Right lobe of liver (tissue), 6 donors: ENCODE measurements around the gene MAMSTR. TPM values are rescaled to one million over a fixed set of nuclear protein-coding genes. Genes with fewer than 3 reads are reported as not detected.

Source experiments
- ATAC-seq, 4 donors: fragments of 200-7000 bp; cut with Tn5 transposase; one replicate each; pipeline ENCODE4 v1.9.1; 2020; ENCODE audit warnings: mild to moderate bottlenecking in 4 of 4, moderate library complexity in 4 of 4
- DNase-seq, 3 donors: peaks; one replicate each; pipeline ENCODE4 v3.0.0-alpha.2; 2020
- H3K27ac ChIP-seq, 3 donors: fragments of 200-600 bp; one replicate each; pipeline ENCODE4 v1.8.0; 2022
- H3K27me3 ChIP-seq, 2 donors: fragments of 200-600 bp; one replicate each; pipeline ENCODE4 v1.8.0; 2022
- H3K36me3 ChIP-seq, 4 donors: fragments of 200-600 bp; sonication (generic) in 1 of 4; one replicate each; pipeline versions ENCODE4 v1.5.1 to v1.8.0; 2017 to 2022; ENCODE audit warnings: control low read depth in 1 of 4
- H3K4me1 ChIP-seq, 4 donors: fragments of 200-600 bp; sonication (generic) in 1 of 4; one replicate each; pipeline versions ENCODE4 v1.5.1 to v1.8.0; 2017 to 2022; ENCODE audit warnings: control low read depth in 1 of 4
- H3K4me3 ChIP-seq, 3 donors: fragments of 200-600 bp; one replicate each; pipeline ENCODE4 v1.8.0; 2022
- H3K9me3 ChIP-seq, 4 donors: fragments of 200-600 bp; sonication (generic) in 1 of 4; one replicate each; pipeline versions ENCODE4 v1.5.1 to v1.8.0; 2017 to 2022; ENCODE audit warnings: control low read depth in 1 of 4
- POLR2A ChIP-seq: fragments of 450-650 bp; IDR thresholded peaks from one replicate; pipeline ENCODE4 v1.6.1; 2017; ENCODE audit warnings: antibody characterized with exemption, mild to moderate bottlenecking
- WGBS: methylation state at CpG from one replicate; pipeline ENCODE4 v1.1.6; 2018; ENCODE audit warnings: low coverage, low lambda C conversion rate; ENCODE audit not compliant: insufficient coverage; ENCODE audit errors: missing lambda C conversion rate; 5-methylcytosine and 5-hydroxymethylcytosine counted together
- intact Hi-C, 2 donors: fragments of 100-400 bp; cut with DNase I; formaldehyde crosslinking; loops; one replicate each; pipeline versions ENCODE4 v1.11.2 to v1.14.1; 2022
- total RNA-seq, 6 experiments: library from RNA; depleted of rRNA in 2 of 6; stranded (reverse); fragments of >200 nt in 2 of 6; fragmentation: NEBNext Ultra II Directional in 3 of 6; extraction: Animal tissue kit (Norgen Biotek cat#: 25700) in 3 of 6; gene quantifications; one replicate each; pipeline versions ENCODE4 v1.1.0 to v1.2.4, GENCODE V29; 2016 to 2023
- TF ChIP-seq, protein P1 (sequence below), 4 donors: fragments of 200-600 bp in 3 of 4; fragments of 450-650 bp in 1 of 4; IDR thresholded peaks; one replicate each; pipeline versions ENCODE4 v1.5.1 to v1.8.0; 2016 to 2022; ENCODE audit warnings: antibody characterized with exemption in 4 of 4, mild to moderate bottlenecking in 2 of 4
- donor health status: DM: no; HTN: yes; CAD: no.
- donor health status: DM: no; HTN: no; CAD: no.
- donor health status: DM: no; HTN: no; CAD: no.
- donor health status: DM: no; HTN: yes; CAD: no.
- donor health status: DM: no; HTN: yes; CAD: no.

MAMSTR gene
- total RNA-seq, 6 experiments from 2014 or later = 0.22 to 0.37 (median 0.24) TPM; not detected in 1

DNA sequence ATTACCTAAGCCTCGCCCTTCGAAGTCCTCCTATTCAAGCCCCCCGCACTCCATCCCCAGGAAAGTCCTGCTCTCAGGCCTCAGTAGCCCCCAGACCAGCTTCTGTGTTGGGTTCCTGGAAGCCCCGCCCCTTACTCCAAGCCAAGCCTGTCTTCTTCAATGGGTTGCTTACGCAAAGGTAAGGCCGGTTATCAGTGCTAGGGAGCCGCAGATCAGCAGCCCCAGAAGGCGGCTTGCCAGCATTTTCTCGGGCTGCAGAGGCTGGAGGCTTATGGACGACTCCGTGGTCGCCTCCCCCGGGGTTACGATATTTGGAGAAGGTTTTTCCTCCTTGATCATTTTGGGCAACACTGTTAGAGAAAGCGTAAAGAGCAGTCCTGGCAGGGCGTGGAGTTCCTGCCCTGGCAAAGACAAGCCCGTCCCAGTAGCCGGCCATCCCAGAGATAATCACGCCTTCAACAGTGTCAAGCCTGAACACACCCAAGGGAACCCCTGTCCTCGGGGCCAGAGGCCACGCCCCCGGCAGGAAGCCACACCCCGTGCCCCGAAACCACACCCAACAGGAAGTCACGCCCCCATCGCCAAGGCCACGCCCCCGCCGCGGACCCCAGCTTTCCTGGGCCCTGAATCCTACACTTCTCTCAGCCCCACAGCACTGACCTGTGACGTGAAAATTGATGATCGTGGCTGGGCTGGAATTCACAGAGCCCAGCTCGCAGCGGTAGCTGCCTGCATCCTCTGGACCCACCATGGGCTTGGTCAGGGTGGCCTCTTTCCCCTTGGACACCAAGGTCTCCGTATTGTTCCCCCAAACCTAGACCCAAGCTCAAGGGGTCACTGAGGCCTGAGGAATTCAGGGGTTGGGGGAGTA, 21.8 kb upstream of the MAMSTR start:
- peak in 2 of 4 donors; percentile 10 to 13 for ATAC-seq
- Histone ChIP-seq H3K4me3 (no peak overlapping the region), H3K27ac (peak overlapping the region in 2 of 3 donors; percentile 6 to 65), H3K27me3 (no peaks in the 10 kb centered on the region), H3K36me3 (no peaks in the 10 kb centered on the region), H3K9me3 (no peaks in the 10 kb centered on the region), H3K4me1 (peaks cover 0 to 5% (median 0%) of the 10 kb centered on the region in 4 donors)
- DNase-seq = peak in 1 of 3 donors; percentile 68
- 33% methylated on average over 22 of the region's 35 CpGs for WGBS
- TF ChIP-seq POLR2A = no peak
- TF ChIP-seq, protein P1, sequence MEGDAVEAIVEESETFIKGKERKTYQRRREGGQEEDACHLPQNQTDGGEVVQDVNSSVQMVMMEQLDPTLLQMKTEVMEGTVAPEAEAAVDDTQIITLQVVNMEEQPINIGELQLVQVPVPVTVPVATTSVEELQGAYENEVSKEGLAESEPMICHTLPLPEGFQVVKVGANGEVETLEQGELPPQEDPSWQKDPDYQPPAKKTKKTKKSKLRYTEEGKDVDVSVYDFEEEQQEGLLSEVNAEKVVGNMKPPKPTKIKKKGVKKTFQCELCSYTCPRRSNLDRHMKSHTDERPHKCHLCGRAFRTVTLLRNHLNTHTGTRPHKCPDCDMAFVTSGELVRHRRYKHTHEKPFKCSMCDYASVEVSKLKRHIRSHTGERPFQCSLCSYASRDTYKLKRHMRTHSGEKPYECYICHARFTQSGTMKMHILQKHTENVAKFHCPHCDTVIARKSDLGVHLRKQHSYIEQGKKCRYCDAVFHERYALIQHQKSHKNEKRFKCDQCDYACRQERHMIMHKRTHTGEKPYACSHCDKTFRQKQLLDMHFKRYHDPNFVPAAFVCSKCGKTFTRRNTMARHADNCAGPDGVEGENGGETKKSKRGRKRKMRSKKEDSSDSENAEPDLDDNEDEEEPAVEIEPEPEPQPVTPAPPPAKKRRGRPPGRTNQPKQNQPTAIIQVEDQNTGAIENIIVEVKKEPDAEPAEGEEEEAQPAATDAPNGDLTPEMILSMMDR (IDR thresholded peaks at IDR 0.05) = no peak
- intact Hi-C loops = no loop called here

DNA sequence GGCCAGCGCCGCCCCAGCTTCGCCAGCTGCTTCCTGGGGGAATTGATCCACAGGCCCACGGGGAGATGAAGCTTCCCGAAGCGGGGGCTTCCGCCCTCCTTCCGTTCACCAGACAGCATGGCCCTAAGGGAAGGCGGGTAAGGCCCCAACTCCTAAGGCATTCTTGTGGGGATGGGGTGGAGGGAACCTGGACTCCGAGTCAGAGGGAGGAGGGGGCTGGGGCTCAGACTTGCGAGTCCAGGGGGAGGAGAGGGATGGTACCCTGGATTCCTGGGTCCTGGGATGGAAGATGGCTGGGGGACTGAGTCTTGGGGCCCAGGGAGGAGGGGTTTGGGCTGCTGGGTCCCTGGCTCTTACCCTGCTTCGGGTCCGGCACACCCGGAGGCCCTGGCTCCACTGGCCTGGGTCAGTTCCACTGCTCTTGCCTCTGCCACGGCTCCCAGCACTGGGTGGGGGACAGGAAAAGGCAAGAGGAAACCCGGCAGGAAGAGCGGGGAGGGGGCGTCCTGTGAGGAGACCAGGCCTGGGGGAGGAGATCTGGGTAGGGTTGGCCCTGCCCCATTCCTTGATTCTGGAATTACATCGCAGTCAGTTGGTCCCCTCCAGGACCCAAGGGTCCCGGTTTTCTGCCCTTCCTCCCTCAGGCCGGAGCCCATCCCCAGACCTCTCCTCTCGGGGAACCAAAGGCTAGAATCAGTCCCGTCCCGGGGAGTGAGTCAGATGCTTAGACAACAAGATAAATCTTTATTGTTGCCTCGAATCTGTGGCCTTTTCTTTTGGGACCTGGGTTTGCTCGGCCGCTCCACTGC, 20.8 kb upstream of the MAMSTR start, which contains the start of gene RASIP1:
Gene RASIP1 (minus strand): TSS at position 447 of the 809 bp plus-strand sequence. CDS start 328 bp downstream, at position 119.
- Histone ChIP-seq H3K27me3 (no peaks in the 10 kb centered on the region), H3K27ac (peak within 1 kb of the TSS; percentile 59 to 72 (median 67)), H3K9me3 (no peaks in the 10 kb centered on the region), H3K36me3 (no peaks in the 10 kb centered on the region), H3K4me1 (peaks cover 0 to 5% (median 0%) of the 10 kb centered on the region in 4 donors), H3K4me3 (peak within 1 kb of the TSS; percentile 47 to 58 (median 54))
- TF ChIP-seq POLR2A = peak; percentile 33
- TF ChIP-seq, protein P1 (IDR thresholded peaks at IDR 0.05) = no peak
- peak; percentile 7 to 37 (median 18) for ATAC-seq
- intact Hi-C loops = no loop called here
- peak in 1 of 3 donors; percentile 79 for DNase-seq
- 72% methylated on average over 8 of the region's 27 CpGs for WGBS

DNA sequence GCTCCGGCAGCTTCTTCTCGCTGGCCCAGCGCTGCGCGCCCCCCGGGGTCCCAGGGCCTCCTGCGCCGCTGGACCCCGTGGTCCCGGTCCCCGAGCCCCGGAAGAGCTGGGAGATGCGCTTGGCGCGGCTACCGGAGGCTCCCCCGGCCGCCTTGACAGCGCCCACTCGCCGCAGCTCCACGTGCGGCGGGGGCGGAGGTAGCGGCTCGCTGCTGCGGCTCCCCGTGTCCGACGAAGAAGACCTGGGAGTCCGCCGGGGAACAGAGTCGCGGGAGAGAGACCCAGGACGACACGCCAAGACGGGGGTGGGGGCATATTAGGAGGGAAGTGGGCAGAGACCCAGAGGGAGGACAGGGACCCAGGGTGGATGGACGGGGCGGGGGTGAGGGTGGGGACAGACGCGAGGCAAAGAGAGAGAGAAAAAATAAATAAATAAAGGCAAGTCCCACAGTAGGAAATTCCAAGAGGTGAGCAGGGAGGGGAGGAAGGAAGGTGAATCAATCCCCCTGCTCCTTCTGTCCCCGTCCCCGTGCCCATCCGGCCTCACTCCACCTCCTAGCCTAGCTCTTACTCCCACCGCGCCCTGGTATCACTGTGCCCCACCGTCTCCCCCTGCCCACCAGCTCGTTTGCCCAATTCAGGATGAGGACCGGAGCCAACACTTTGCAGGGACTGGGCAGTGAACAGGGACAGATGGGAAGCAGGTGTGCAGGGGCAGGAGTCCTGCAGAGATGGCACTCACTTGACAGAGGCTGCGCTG, 20.1 kb upstream of the MAMSTR start:
- Histone ChIP-seq H3K4me1 (peaks cover 0 to 5% (median 0%) of the 10 kb centered on the region in 4 donors), H3K36me3 (no peaks in the 10 kb centered on the region), H3K9me3 (no peaks in the 10 kb centered on the region), H3K4me3 (peak overlapping the region; percentile 47 to 58 (median 54)), H3K27me3 (no peaks in the 10 kb centered on the region), H3K27ac (peak overlapping the region; percentile 59 to 72 (median 67))
- TF ChIP-seq POLR2A = no peak
- TF ChIP-seq, protein P1 (IDR thresholded peaks at IDR 0.05) = no peak
- WGBS = 37% methylated on average over 34 of the region's 51 CpGs
- no peak for DNase-seq
- intact Hi-C loops = loop anchor here in 1 of 2 donors (10.0 kb wide), 1 partner anchor 65 kb away; the partner anchor contains the start of gene NTN5
- no peak for ATAC-seq
